ENCODE data around the gene SPDYE1.
"Not testable (repeated sequence)": the region's sequence is repeated elsewhere in the genome, so short reads cannot be mapped to it uniquely, and the experiment has no call there.

Gene SPDYE1

DNA sequence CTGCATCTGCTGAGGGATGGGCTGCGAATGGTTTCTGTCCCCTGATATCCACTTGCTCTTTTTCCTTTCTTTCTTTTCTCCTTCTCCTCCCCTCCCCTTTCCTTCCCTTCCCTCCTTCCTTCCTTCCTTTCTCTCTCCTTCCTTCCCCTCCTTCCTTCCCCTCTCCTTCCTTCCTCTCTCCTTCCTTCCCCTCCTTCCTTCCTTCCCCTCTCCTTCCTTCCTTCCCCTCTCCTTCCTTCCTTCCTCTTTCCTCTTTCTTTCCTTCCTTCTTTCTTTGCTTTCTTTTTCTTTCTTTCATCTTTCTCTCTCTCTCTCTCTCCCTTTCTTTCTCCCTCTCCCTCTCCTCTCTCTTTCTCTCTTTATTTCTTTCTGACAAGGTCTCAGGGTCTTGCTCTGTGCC is 20.2 kb upstream of the SPDYE1 start:
- Histone ChIP-seq H4K20me1 (ENCODE audit: insufficient read depth) (no peaks in the 10 kb centered on the region), H3K4me2 (no peak overlapping the region), H3K9ac (no peak overlapping the region), H3K4me3 (IDR thresholded peaks at IDR 0.05; ENCODE audit: insufficient read depth, low read depth, low read length) (no peak overlapping the region), H3K79me2 (ENCODE audit: insufficient read depth, low read depth) (no peaks in the 10 kb centered on the region), H3K27ac (no peak overlapping the region), H3K36me3 (ENCODE audit: insufficient read depth) (no peaks in the 10 kb centered on the region), H3K4me1 (ENCODE audit: low read depth, poor library complexity, severe bottlenecking) (no peaks in the 10 kb centered on the region), H2AFZ (ENCODE audit: low read depth) (no peak overlapping the region), H3K27me3 (ENCODE audit: insufficient read depth, low read depth) (no peaks in the 10 kb centered on the region)
- TF ChIP-seq, protein P1, sequence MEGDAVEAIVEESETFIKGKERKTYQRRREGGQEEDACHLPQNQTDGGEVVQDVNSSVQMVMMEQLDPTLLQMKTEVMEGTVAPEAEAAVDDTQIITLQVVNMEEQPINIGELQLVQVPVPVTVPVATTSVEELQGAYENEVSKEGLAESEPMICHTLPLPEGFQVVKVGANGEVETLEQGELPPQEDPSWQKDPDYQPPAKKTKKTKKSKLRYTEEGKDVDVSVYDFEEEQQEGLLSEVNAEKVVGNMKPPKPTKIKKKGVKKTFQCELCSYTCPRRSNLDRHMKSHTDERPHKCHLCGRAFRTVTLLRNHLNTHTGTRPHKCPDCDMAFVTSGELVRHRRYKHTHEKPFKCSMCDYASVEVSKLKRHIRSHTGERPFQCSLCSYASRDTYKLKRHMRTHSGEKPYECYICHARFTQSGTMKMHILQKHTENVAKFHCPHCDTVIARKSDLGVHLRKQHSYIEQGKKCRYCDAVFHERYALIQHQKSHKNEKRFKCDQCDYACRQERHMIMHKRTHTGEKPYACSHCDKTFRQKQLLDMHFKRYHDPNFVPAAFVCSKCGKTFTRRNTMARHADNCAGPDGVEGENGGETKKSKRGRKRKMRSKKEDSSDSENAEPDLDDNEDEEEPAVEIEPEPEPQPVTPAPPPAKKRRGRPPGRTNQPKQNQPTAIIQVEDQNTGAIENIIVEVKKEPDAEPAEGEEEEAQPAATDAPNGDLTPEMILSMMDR (conservative IDR thresholded peaks at IDR 0.05; ENCODE audit: low read depth, low read length): no peak

DNA sequence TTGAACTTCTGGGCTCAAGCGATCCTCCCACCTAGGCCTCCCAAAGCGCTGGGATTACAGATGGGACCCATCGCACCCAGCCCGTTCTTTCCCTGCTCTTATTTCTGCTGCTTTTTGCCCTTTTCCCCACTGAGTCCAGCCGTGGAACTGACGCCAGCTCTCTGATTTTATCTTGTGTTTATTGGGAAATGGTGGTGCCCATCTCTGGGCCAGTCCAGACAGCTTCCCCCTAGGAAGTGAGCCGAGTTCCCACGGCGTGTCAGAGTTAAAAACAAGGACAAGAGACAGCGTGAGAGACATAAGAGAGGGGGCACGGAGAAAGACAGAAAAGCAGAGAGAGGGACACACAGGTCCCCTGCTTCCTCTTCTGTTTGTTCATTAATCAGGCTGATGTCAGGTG is 19.6 kb upstream of the SPDYE1 start:
- not testable (repeated sequence) for H3K36me3 ChIP-seq (ENCODE audit: insufficient read depth); H4K20me1 ChIP-seq (ENCODE audit: insufficient read depth); H2AFZ ChIP-seq (ENCODE audit: low read depth); H3K4me3 ChIP-seq (IDR thresholded peaks at IDR 0.05; ENCODE audit: insufficient read depth, low read depth, low read length); H3K27ac ChIP-seq; H3K79me2 ChIP-seq (ENCODE audit: insufficient read depth, low read depth); H3K27me3 ChIP-seq (ENCODE audit: insufficient read depth, low read depth); H3K9ac ChIP-seq; H3K4me2 ChIP-seq; H3K4me1 ChIP-seq (ENCODE audit: low read depth, poor library complexity, severe bottlenecking)

DNA sequence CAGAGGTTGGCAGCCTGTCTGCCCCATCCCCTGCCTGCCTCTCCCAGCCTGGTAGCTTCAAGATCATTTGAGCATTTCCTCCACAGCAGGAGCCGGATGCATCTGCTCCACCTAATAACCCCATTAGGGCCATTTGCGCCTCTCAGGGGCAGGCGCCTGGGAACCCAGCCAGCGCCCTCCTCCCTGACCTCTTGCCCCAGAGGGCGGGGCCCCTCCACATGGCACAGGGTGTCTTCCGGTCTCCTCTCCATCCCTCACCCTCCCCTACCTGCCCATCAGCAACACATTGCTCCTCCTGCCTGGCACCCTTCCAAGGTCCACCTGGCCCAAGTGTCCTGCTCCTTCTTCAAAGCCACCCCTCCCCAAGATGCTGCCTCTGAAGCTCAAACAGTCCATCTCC is 14.8 kb upstream of the SPDYE1 start:
- H3K27me3 ChIP-seq (ENCODE audit: insufficient read depth, low read depth); H3K79me2 ChIP-seq (ENCODE audit: insufficient read depth, low read depth); H3K4me3 ChIP-seq (IDR thresholded peaks at IDR 0.05; ENCODE audit: insufficient read depth, low read depth, low read length); H3K36me3 ChIP-seq (ENCODE audit: insufficient read depth); H3K27ac ChIP-seq; H3K9ac ChIP-seq; H3K4me1 ChIP-seq (ENCODE audit: low read depth, poor library complexity, severe bottlenecking); H2AFZ ChIP-seq (ENCODE audit: low read depth); H4K20me1 ChIP-seq (ENCODE audit: insufficient read depth); H3K4me2 ChIP-seq: not testable (repeated sequence)

DNA sequence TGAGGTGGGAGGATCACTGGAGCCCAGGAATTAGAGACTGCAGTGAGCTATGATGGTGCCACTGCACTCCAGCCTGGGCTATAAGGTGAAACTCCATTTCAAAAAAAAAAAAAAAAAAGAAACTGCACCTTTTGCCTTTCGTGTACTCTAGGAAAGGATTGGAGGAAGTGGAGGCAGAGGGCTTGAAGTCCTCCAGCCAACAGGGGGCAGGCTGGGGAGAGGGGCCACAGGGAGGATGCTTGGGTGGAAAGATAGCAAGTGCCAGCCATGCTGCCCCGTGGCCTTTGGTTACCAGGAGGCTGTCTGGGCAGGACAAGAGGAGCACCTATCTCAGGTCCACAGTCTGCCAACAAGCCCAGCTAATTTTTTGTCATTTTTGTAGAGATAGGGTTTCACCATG is 14.0 kb upstream of the SPDYE1 start:
- H3K9ac ChIP-seq; H2AFZ ChIP-seq (ENCODE audit: low read depth); H4K20me1 ChIP-seq (ENCODE audit: insufficient read depth); H3K4me3 ChIP-seq (IDR thresholded peaks at IDR 0.05; ENCODE audit: insufficient read depth, low read depth, low read length); H3K79me2 ChIP-seq (ENCODE audit: insufficient read depth, low read depth); H3K27ac ChIP-seq; H3K4me1 ChIP-seq (ENCODE audit: low read depth, poor library complexity, severe bottlenecking); H3K36me3 ChIP-seq (ENCODE audit: insufficient read depth); H3K4me2 ChIP-seq; H3K27me3 ChIP-seq (ENCODE audit: insufficient read depth, low read depth): not testable (repeated sequence)

DNA sequence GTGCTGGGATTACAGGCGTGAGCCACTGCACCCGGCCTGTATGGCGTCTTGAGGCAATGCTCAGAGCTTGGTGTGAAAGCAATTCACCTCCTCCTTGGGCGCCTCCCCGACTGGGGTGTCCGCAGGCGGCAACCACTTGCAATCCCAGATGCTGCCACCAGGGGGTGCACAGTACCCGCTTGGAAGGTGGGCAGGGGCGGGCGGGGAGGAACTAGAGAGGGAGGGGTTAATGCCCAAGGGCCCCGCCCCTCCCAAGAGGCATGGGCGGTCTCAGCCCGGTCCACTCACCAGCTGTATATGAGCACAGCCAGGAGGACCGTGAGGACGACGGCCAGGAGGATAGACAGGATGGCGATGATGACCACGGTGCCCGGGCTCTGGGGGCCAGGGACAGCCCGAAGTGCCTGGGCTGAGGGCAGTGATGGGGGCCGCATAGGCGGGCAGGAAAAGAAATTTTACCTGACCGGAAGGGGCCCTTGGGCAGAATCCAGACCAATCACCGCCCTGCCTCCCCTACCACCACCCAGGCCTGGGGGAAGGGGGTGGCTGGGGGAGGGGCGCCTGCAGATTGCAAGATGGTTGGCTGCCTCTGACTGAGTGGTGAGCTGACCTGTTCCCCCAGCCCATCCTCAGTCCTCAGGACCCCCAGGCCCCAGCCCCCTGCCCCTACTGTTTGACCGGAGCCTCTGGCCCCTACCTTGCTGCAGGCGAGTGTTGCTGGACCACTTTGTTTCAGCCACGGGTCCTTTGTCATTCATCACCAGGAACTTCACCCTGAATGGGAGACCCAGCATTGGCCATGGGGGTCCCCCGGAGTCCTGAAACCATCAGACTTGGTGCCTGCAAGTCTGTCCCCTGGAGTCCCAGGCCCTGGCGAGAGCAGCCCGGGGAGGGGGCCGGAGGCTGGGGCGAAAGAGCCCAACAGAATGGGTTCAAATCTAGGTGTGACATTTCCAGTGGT is 11.5 kb upstream of the SPDYE1 start:
- H3K36me3 ChIP-seq (ENCODE audit: insufficient read depth); H3K27me3 ChIP-seq (ENCODE audit: insufficient read depth, low read depth); H3K79me2 ChIP-seq (ENCODE audit: insufficient read depth, low read depth); H3K27ac ChIP-seq; H3K9ac ChIP-seq; H4K20me1 ChIP-seq (ENCODE audit: insufficient read depth); H3K4me2 ChIP-seq; H3K4me1 ChIP-seq (ENCODE audit: low read depth, poor library complexity, severe bottlenecking); H3K4me3 ChIP-seq (IDR thresholded peaks at IDR 0.05; ENCODE audit: insufficient read depth, low read depth, low read length): not testable (repeated sequence)
- TF ChIP-seq, protein P1 (conservative IDR thresholded peaks at IDR 0.05; ENCODE audit: low read depth, low read length): peak; percentile 61
- H2AFZ ChIP-seq (ENCODE audit: low read depth): peak overlapping the region; percentile 34; the same call in 1 of the 2 replicates

DNA sequence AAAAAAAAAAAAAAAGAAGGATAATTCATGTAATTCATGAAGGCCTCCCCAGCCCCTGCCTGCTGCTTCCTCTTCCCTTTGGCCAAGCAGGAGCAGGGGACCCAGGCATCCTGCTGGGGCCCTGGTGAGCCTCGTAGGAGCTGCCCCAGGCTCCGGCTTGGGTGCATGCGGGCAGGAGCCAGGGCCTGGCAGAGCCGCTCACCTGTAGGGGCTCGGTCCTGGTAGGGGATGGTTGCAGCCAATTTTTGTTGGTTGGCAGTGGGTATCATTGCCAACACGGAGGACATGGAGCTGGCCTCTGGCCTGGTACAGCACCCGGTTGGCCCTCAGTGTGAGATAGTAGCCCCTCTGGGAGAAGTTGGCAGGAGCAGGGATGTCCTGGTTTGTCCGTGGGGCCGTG is 10.2 kb upstream of the SPDYE1 start:
- H3K36me3 ChIP-seq (ENCODE audit: insufficient read depth); H3K79me2 ChIP-seq (ENCODE audit: insufficient read depth, low read depth): not testable (repeated sequence)

DNA sequence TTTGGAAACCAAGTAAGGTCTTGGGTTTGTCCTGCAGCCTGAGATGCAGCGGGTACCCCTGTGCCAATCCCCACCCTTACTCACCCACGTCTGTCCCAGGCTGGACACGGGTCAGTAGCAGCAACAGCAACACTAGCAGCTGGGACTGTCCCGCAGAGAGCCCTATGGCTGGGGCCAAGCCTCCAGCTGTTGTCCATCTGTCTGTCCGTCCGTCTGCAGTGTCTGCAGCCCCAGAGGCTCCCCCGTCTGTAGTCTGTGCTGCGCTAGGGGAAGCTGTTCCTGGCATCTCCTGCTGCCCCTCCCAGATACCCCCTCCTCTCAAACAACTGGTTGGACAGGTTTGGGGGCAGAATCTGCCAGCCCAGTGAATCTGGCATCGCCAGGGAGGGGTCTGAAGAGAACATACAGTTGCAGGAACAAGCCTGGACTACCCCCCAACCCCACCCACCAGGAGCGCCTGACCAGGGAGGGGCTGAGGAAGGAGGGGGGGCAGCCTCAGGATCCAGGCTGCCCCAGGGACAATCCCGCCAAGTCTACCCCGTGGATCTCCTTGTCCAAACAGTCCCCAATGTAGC is 7.6 kb upstream of the SPDYE1 start:
- H3K79me2 ChIP-seq (ENCODE audit: insufficient read depth, low read depth); H3K4me1 ChIP-seq (ENCODE audit: low read depth, poor library complexity, severe bottlenecking); H4K20me1 ChIP-seq (ENCODE audit: insufficient read depth); H3K27me3 ChIP-seq (ENCODE audit: insufficient read depth, low read depth); H3K36me3 ChIP-seq (ENCODE audit: insufficient read depth); H3K4me3 ChIP-seq (IDR thresholded peaks at IDR 0.05; ENCODE audit: insufficient read depth, low read depth, low read length); H2AFZ ChIP-seq (ENCODE audit: low read depth); H3K4me2 ChIP-seq; H3K27ac ChIP-seq; H3K9ac ChIP-seq: not testable (repeated sequence)

More for the DNA sequence above, 10.2 kb upstream of the SPDYE1 start:
- not testable (repeated sequence) for H2AFZ ChIP-seq (ENCODE audit: low read depth); H3K4me2 ChIP-seq; H3K9ac ChIP-seq; H3K27ac ChIP-seq; H4K20me1 ChIP-seq (ENCODE audit: insufficient read depth); H3K4me1 ChIP-seq (ENCODE audit: low read depth, poor library complexity, severe bottlenecking); H3K27me3 ChIP-seq (ENCODE audit: insufficient read depth, low read depth); H3K4me3 ChIP-seq (IDR thresholded peaks at IDR 0.05; ENCODE audit: insufficient read depth, low read depth, low read length)

DNA sequence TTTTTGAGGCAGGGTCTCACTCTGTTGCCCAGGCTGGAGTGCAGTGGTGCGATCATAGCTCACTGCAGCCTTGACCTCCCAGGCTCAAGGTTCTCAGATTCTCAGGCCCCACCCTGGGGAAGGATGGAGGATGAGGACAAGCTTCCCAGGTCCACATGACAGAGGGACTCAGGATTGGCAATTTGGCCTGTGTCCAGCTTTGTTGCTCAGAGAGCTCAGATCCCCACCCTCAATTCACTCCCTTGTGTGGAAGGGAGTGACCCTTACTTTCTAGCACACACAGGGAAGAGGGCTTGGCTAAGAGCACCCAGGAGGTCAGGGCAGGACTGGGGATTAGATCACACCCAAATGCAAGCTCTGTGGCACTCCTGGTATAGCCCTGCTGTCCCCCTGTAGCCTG is 6.9 kb upstream of the SPDYE1 start:
- not testable (repeated sequence) for H3K9ac ChIP-seq; H3K36me3 ChIP-seq (ENCODE audit: insufficient read depth); H3K4me2 ChIP-seq; H3K79me2 ChIP-seq (ENCODE audit: insufficient read depth, low read depth); H3K27ac ChIP-seq; H3K27me3 ChIP-seq (ENCODE audit: insufficient read depth, low read depth); H2AFZ ChIP-seq (ENCODE audit: low read depth); H3K4me1 ChIP-seq (ENCODE audit: low read depth, poor library complexity, severe bottlenecking); H4K20me1 ChIP-seq (ENCODE audit: insufficient read depth); H3K4me3 ChIP-seq (IDR thresholded peaks at IDR 0.05; ENCODE audit: insufficient read depth, low read depth, low read length)
